ENCODE results near the gene CLSTN2.

Gene CLSTN2

DNA sequence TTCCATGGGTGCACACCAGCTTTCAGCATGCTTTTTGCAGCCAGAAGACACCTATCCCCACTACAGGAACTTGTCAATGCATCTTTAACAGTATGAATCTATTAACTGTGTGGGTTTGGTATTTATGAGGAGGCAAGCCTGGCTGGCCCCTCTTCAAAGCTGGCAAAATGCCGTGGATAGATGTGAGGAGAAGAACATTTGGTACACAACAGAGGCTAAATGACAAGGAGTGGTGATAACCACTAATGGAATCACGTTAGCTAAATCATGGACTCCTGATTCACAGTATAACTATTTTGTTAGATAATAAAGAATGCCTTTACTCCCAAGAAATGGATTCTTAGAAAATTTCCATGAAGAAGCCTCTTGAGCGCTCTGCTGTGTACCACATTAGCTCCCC is 187.2 kb downstream of the CLSTN2 start:
- Histone ChIP-seq H3K9me3 (no peaks in the 10 kb centered on the region), H3K4me3 (no peak overlapping the region), H3K27me3 (ENCODE audit: low read depth) (peaks cover 6% of the 10 kb centered on the region), H3K4me1 (no peaks in the 10 kb centered on the region), H3K36me3 (replicated peaks) (no peaks in the 10 kb centered on the region)
- in situ Hi-C loops (cut with MboI; ENCODE audit: low sequenced_read_pairs): no loop called here
- no peak for DNase-seq (ENCODE audit: low spot score in 2 of 2)

DNA sequence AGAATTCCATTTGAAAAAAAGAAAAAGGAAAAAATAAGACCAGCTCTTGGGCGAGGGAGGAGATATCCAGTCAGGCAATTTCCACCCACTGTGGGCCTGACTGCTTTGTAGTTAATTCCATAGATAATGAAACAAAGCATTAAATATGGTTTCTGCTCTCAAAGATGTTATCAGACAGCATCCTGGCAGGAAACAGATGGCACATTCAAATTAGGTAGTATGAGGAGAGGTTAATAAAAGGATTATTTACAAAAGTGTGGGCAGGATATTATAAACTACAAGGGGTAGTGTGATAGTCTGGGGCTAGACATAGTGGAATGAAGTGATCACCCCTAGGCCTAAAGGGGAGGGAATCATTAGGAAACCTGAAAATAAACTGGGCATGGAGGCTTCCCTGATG is 193.2 kb downstream of the CLSTN2 start:
- DNase-seq (ENCODE audit: low spot score in 2 of 2): no peak
- in situ Hi-C loops (cut with MboI; ENCODE audit: low sequenced_read_pairs): loop anchor here (25.0 kb wide), 2 partner anchors 609 to 734 kb away; no protein-coding TSS in a partner anchor

DNA sequence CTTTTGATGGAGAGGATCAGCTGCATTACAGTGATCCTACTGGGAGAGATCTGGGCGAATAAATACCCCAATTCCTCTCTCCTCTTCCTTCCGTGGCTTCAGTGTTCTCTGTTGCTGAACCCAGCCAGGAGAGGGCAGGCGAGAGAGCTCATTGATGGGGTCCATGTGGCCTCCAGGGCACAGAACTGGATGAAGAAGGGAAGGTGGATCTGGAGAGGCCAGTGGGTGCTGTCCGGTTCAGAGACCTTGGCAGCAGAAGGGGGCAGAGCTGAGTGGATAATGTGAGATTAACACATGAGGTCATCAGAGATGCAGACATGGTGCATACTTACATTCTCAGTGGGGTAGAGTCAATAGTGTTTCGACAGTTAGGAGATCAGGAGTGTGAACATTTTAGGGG is 193.6 kb downstream of the CLSTN2 start:
- Histone ChIP-seq H3K27me3 (ENCODE audit: low read depth) (peaks cover 3% of the 10 kb centered on the region; the same call in 1 of the 2 replicates), H3K4me3 (no peak overlapping the region), H3K4me1 (no peaks in the 10 kb centered on the region), H3K9me3 (no peaks in the 10 kb centered on the region), H3K36me3 (replicated peaks) (no peaks in the 10 kb centered on the region)
- peak; percentile 25 to 77 for DNase-seq (ENCODE audit: low spot score in 2 of 2)
- in situ Hi-C loops (cut with MboI; ENCODE audit: low sequenced_read_pairs): loop anchor here (25.0 kb wide), 2 partner anchors 609 to 734 kb away; no protein-coding TSS in a partner anchor

More for the DNA sequence above, 193.2 kb downstream of the CLSTN2 start:
- H3K4me1 ChIP-seq: no peaks in the 10 kb centered on the region
- H3K27me3 ChIP-seq (ENCODE audit: low read depth): peaks cover 3% of the 10 kb centered on the region; the same call in 1 of the 2 replicates
- no peaks in the 10 kb centered on the region for H3K36me3 ChIP-seq (replicated peaks)
- H3K4me3 ChIP-seq: no peak overlapping the region
- no peaks in the 10 kb centered on the region for H3K9me3 ChIP-seq

DNA sequence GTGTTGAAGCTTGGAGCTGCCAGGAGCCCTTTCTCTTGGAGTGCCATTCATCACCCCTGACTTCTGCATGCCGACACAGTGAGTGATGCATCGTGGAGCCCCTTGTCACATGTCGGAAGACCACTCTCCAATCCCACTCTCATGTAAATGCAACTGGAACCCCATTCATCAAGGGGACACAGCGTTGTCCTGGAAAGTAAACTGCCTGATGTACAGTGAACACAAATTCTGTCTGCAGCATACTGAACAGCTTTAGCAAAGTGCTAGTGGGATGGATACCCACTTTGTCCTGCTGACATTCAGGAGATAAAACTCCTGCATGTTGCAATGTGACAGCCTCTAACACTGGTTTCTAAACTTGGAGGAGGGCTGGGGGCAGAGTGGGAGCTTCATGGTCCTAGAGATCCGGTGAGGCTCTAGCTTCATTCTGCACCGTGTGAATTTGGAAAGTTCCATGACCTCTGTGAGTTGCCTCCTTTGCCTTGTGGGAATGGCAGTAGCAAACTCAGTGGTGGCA is 194.8 kb downstream of the CLSTN2 start:
- no peak for DNase-seq (ENCODE audit: low spot score in 2 of 2)
- in situ Hi-C loops (cut with MboI; ENCODE audit: low sequenced_read_pairs): loop anchor here (25.0 kb wide), 2 partner anchors 607 to 732 kb away; no protein-coding TSS in a partner anchor
- 0 out of 2 replicates have a peak, but pooled peaks cover 2% of the 10 kb centered on the region for H3K4me1 ChIP-seq
- no peaks in the 10 kb centered on the region for H3K36me3 ChIP-seq (replicated peaks)
- H3K9me3 ChIP-seq: no peaks in the 10 kb centered on the region
- H3K27me3 ChIP-seq (ENCODE audit: low read depth): peaks cover 3% of the 10 kb centered on the region; the same call in 1 of the 2 replicates
- no peak overlapping the region for H3K4me3 ChIP-seq

DNA sequence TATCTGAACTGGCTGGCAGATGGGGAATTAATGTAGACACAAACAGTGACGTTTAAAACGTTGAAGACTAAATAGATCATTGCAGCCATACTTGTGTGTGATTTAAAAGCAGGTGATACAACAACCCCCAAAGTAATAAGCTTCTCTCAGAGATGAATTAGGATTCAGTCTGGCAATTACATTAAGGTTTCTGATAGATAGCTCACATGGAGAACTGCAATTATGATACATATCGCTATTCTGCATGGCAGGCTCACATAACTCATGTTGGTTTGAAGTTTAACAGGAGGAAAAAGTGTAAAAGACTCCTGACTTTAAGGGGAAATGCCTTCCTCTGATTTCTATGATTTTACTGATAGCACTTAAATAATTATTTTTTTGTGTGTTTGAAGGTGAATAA is 196.9 kb downstream of the CLSTN2 start:
- H3K27me3 ChIP-seq (ENCODE audit: low read depth): peaks cover 6% of the 10 kb centered on the region; the same call in 1 of the 2 replicates
- no peak overlapping the region for H3K4me3 ChIP-seq
- H3K4me1 ChIP-seq: peaks cover 17% of the 10 kb centered on the region
- in situ Hi-C loops (cut with MboI; ENCODE audit: low sequenced_read_pairs): loop anchor here (25.0 kb wide), 2 partner anchors 605 to 730 kb away; no protein-coding TSS in a partner anchor
- no peaks in the 10 kb centered on the region for H3K36me3 ChIP-seq (replicated peaks)
- no peak for DNase-seq (ENCODE audit: low spot score in 2 of 2)
- H3K9me3 ChIP-seq: no peaks in the 10 kb centered on the region

DNA sequence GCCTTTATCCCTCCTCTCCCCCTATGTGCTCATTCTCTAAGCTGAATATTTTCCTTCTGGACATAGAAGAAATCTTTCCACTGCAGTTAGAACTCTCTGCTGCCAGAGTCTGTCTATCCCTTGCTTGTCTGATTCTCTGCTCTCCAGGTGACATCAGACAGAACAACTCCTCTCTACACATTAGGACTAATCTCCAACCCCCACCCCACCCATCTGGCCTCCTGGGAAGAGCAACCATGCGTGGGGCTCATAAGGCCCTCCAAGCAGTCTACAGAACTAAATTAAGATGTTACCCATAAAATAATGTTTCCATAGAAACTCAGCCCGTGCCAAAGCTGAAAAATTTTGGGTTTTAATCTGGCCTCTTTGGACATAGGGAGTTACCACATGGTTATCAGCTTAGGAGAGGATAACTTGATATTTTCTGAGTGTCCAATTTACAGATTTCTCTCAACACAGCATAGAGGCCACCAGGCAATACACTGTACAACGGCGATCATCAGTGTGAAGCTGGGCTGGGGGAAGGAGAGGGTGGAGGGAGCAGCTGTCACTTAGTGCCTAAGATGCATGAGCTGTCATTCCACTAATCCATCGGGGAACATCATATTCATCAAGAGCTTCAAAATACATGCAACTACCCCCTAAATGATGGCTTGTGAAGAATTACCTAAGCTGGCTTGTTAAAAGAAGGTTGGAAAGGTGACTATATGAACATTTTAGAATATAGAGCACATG is 199.4 kb downstream of the CLSTN2 start:
- H3K36me3 ChIP-seq (replicated peaks): no peaks in the 10 kb centered on the region
- peaks cover 17% of the 10 kb centered on the region for H3K4me1 ChIP-seq
- H3K27me3 ChIP-seq (ENCODE audit: low read depth): peaks cover 10% of the 10 kb centered on the region; the same call in 1 of the 2 replicates
- in situ Hi-C loops (cut with MboI; ENCODE audit: low sequenced_read_pairs): loop anchor here (25.0 kb wide), 2 partner anchors 603 to 728 kb away; no protein-coding TSS in a partner anchor
- DNase-seq (ENCODE audit: low spot score in 2 of 2): no peak
- no peaks in the 10 kb centered on the region for H3K9me3 ChIP-seq
- H3K4me3 ChIP-seq: no peak overlapping the region

DNA sequence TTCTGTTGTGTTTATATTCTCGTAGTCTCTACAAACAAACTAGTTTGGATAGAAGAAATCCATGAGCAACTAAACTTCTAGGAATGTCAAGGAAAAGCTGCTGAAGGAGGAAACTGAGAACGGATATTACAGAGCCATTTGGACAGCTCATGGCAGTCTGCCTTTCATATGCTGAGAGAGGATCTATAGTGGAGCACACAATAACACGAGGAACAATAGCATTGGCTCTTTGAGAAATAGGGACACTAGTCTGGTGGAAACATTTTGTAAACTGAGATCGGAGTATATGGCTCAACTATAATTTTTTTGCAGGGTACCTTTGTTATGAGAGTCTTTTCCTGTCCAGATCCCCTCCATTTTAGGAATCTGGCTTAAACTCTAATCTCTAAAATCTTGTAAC is 200.5 kb downstream of the CLSTN2 start:
- H3K4me1 ChIP-seq: peaks cover 17% of the 10 kb centered on the region
- peak; percentile 36 to 93 for DNase-seq (ENCODE audit: low spot score in 2 of 2)
- H3K4me3 ChIP-seq: no peak overlapping the region
- in situ Hi-C loops (cut with MboI; ENCODE audit: low sequenced_read_pairs): loop anchor here (25.0 kb wide), 2 partner anchors 602 to 727 kb away; no protein-coding TSS in a partner anchor
- H3K36me3 ChIP-seq (replicated peaks): no peaks in the 10 kb centered on the region
- no peaks in the 10 kb centered on the region for H3K9me3 ChIP-seq
- peaks cover 10% of the 10 kb centered on the region; the same call in 1 of the 2 replicates for H3K27me3 ChIP-seq (ENCODE audit: low read depth)

DNA sequence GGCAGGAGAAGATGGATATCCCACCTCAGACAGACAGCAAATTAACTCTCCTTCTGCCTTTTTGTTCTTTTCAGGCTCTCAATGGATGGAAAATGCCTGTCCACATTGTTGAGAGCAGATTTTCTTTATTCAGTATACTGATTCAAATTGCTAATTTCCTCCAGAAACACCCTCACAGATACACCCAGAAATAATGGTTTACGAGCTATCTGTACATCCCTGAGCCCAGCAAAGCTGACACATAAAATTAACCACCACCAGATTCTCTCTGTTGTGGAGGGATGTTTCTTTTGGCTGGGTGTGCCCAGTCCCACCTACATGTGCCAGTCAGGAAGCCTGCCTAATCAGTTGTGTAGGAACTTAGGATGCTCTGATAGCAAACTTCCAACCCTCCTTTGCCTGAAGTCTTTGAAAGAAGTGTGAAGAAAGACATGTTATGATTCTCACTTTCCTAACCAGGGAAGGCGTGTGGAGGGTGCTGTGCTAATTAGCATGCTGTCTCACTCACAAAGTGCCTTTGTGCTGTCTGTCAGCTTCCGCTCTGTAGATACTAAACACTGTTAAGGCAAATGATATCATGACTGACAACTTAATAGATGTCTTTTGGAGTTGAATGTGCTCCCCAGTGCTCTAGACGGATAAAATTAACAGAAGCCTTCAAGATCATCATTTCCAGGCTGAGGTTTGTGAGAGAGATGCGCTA is 208.5 kb downstream of the CLSTN2 start:
- DNase-seq (ENCODE audit: low spot score in 2 of 2): no peak
- no peaks in the 10 kb centered on the region for H3K36me3 ChIP-seq (replicated peaks)
- H3K27me3 ChIP-seq (ENCODE audit: low read depth): no peaks in the 10 kb centered on the region
- H3K4me1 ChIP-seq: no peaks in the 10 kb centered on the region
- H3K9me3 ChIP-seq: no peaks in the 10 kb centered on the region
- no peak overlapping the region for H3K4me3 ChIP-seq
- in situ Hi-C loops (cut with MboI; ENCODE audit: low sequenced_read_pairs): loop anchor here (25.0 kb wide), 2 partner anchors 594 to 719 kb away; no protein-coding TSS in a partner anchor

DNA sequence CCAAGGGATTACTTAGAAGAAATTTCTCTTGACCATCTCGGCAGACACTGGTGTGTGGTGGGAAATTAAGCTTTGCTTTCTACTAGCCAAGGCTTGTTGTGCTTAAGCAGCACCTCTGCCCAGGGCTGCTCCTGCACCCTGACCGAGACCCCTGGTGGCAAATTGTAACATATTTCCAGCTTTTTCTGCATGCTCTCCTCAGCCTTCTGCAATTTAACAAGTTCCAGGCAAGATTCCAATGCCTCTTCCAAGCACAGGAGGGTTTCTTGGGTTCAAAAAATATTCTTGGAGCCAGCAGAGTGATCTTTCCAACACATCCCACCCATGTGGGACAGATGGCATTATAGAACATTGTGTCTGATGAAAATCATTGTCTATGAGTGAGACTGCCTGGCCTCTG is 210.5 kb downstream of the CLSTN2 start:
- in situ Hi-C loops (cut with MboI; ENCODE audit: low sequenced_read_pairs): loop anchor here (25.0 kb wide), 2 partner anchors 592 to 717 kb away; no protein-coding TSS in a partner anchor
- no peak for DNase-seq (ENCODE audit: low spot score in 2 of 2)
- Histone ChIP-seq H3K4me3 (no peak overlapping the region), H3K27me3 (ENCODE audit: low read depth) (no peaks in the 10 kb centered on the region), H3K9me3 (no peaks in the 10 kb centered on the region), H3K4me1 (no peaks in the 10 kb centered on the region), H3K36me3 (replicated peaks) (no peaks in the 10 kb centered on the region)

DNA sequence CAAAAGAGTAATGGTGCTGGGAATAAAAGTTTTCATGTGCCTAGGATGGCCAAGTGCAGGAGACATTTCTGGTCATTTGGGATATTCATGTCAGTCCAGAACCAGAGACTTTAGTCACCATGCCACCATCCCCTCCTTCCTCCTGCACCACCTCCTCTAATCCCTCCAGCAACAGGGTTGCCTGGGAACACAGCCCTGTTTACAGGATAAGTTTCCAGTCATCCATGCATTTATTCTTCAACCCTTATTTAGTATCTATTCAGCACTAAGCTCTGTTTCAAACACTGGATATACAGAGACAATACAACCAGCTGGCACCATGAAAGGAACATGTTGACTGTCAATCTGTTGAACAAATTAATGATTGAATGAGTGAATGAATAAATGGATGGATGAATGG is 211.7 kb downstream of the CLSTN2 start:
- no peaks in the 10 kb centered on the region for H3K27me3 ChIP-seq (ENCODE audit: low read depth)
- H3K9me3 ChIP-seq: no peaks in the 10 kb centered on the region
- no peak for DNase-seq (ENCODE audit: low spot score in 2 of 2)
- in situ Hi-C loops (cut with MboI; ENCODE audit: low sequenced_read_pairs): loop anchor here (25.0 kb wide), 2 partner anchors 591 to 716 kb away; no protein-coding TSS in a partner anchor
- H3K4me1 ChIP-seq: no peaks in the 10 kb centered on the region
- no peak overlapping the region for H3K4me3 ChIP-seq
- H3K36me3 ChIP-seq (replicated peaks): no peaks in the 10 kb centered on the region

DNA sequence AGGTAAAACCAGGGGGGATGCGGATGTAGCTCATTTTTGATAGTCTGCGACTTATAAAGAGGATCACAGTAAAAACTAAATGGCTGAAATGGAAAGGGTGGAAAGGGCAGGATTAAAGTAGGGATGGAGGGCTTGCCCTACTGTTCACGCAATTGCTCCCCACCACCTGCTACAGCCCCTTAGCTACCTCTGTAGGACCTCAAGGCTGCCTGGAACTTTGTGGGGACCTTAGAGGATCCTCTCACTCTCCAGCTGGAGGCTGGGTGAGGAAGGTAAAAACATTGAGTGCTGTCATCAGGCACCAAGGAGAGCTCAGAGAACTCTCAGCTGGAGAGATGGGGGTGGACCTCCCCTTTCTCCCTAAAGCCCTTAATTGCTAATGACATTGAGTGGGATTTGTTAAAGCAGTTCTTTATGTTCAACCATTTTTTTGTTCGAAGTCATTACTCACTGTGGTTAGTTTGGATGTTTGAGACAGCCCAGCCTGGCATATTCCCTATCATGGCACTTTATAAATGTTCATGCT is 213.0 kb downstream of the CLSTN2 start:
- Histone ChIP-seq H3K36me3 (replicated peaks) (no peaks in the 10 kb centered on the region), H3K4me3 (no peak overlapping the region), H3K4me1 (no peaks in the 10 kb centered on the region), H3K9me3 (no peaks in the 10 kb centered on the region), H3K27me3 (ENCODE audit: low read depth) (no peaks in the 10 kb centered on the region)
- in situ Hi-C loops (cut with MboI; ENCODE audit: low sequenced_read_pairs): loop anchor here (25.0 kb wide), 2 partner anchors 589 to 714 kb away; no protein-coding TSS in a partner anchor
- no peak for DNase-seq (ENCODE audit: low spot score in 2 of 2)

DNA sequence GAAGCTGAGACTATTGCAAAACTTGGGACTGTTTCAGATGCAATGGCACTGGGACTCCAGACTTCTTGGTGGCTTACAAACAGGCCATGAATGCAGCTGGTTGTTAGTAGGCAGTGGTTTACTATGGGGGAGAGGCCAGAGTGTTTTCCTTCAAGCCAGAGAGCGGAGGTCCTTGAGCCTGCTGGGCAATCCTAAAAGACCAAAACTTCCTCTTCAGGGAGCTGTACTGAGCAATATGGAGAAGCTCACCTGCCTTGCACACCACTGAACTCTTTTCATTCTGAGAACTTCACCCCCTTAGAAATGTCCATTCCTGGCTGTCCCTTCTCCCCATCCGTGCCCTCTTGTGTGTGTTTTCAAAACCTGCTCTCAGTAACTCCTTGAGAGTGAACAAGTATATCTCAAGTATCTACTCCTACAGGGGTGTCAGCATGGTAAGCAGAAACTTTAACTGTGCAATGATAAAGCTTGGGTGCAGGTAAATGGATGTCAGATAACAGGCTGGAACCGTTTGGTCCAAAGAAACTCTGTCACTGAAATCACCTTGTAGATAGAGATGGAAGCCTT is 213.9 kb downstream of the CLSTN2 start:
- no peak for DNase-seq (ENCODE audit: low spot score in 2 of 2)
- H3K27me3 ChIP-seq (ENCODE audit: low read depth): no peaks in the 10 kb centered on the region
- no peaks in the 10 kb centered on the region for H3K4me1 ChIP-seq
- H3K4me3 ChIP-seq: no peak overlapping the region
- in situ Hi-C loops (cut with MboI; ENCODE audit: low sequenced_read_pairs): loop anchor here (25.0 kb wide), 2 partner anchors 588 to 713 kb away; no protein-coding TSS in a partner anchor
- no peaks in the 10 kb centered on the region for H3K9me3 ChIP-seq
- H3K36me3 ChIP-seq (replicated peaks): no peaks in the 10 kb centered on the region

DNA sequence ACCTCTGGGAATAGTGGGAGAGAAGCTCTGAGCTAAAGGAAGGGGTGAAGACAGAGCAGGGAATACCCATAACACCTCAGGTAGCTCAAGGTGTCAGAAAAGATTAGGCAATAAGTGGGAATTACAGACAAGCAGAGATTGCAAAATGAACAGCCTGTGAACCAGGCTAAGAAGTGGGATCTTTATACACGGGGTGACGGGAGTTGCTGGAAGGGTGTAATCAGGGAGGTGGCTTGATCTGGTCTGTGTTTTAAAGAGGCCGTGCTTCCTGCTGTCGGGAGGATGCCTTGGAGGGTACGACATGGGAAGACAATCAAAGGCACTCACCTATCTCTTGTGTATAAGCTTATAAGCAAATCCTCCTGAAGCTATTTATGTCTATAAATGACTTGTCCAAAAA is 216.3 kb downstream of the CLSTN2 start:
- no peaks in the 10 kb centered on the region for H3K9me3 ChIP-seq
- DNase-seq (ENCODE audit: low spot score in 2 of 2): no peak
- H3K4me1 ChIP-seq: no peaks in the 10 kb centered on the region
- H3K36me3 ChIP-seq (replicated peaks): no peaks in the 10 kb centered on the region
- in situ Hi-C loops (cut with MboI; ENCODE audit: low sequenced_read_pairs): no loop called here
- no peaks in the 10 kb centered on the region for H3K27me3 ChIP-seq (ENCODE audit: low read depth)
- H3K4me3 ChIP-seq: no peak overlapping the region
